GM18498 (cell line): ENCODE results near the gene TMEM89.

Source experiments
- ATAC-seq: cut with Tn5 transposase; IDR thresholded peaks from one replicate; pipeline ENCODE4 v1.9.1; 2021; ENCODE audit warnings: mild to moderate bottlenecking, moderate library complexity; ENCODE audit not compliant: unreplicated experiment

TMEM89 gene

DNA sequence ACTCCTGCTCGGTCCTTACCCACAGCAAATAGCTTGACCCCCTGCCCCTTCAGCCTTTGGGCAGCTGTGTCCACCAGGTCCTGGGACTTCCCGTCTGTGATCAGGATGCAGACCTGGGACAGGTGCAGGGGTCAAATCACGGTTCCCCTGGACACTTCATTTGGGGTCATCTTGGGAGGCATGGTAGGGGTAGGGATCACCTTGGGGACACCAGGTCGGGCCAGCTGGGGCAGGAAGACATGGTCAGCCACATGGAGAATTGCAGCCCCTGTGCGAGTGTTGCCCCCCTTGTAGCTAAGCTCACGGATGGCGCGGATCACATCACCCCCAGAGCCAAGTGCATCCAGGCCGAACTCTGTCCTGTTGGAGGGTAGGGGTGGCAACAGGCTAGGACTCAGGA, 28.2 kb downstream of the TMEM89 start:
- no peak for ATAC-seq

DNA sequence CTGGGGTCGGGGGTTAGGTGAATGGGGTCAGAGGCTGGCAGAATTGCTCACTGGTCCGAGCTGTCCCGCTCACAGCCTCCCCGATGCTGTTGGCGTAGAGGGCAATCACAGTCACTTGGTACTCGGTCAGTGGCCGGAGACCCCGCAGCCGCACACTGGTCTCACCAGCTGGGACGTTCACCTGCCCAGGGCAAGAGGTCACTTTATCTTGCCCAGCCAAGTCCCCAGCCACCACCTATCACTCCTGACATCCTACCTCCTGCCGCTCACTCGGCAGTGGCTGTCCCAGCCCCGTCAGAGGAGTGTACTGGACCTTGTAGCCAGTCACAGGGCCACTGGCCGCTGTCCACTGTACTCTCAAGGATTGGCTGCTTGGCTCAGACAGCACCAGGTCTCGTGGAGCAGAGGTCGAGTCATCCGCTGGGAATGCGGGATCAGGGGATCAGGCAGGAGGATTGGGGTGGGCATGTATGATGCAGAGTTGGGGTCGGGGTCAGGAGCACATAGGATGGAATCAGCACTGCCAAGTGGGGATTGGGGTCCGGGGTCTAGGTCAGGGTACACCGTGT, 29.0 kb downstream of the TMEM89 start:
- no peak for ATAC-seq

GRCh38 chr3:48591886-48592518, 29.6 kb downstream of the TMEM89 start:
- ATAC-seq = no peak

GRCh38 chr3:48591436-48591835, 30.1 kb downstream of the TMEM89 start:
- ATAC-seq = no peak

DNA sequence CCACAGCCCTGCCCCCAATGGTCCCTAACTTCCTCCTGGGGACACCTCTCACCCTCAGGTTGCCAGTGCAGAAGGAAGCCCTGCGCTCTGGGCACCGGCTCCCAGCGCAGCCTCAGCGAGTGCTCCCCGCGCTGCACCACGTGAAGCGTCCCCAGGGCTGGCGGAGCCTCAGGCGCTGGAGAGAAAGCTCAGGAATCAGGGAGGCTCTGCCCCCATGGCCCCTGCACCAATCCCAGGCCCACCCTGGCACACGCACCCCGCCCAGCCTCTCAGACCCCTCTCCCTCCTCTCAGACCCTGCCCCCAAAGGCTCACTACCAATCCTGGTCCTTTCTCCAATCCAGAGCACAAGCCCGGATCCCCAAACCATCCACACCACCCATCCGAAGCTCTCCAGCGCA, 33.3 kb downstream of the TMEM89 start:
- ATAC-seq = no peak

DNA sequence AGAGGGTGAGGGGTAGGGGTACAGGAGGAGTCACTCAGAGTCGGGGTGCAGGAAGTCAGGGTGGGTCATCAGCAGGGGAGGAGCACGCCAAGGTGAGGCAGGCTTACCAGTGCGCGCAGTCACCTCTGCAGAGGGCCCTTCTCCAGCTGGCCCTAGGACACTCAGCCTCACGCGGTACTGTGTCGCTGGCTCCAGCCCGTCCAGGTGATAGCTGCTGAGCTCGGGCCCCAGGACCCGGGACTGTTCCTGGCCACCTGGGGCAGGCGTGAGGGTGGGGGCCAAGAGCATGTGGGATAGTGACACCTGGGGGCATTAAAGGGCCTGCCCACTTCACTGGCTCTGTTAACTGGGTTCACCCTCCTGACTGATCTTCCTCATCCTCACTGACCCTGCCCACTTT, 33.9 kb downstream of the TMEM89 start:
- no peak for ATAC-seq

GRCh38 chr3:48585411-48585810, 36.2 kb downstream of the TMEM89 start:
- ATAC-seq = no peak

DNA sequence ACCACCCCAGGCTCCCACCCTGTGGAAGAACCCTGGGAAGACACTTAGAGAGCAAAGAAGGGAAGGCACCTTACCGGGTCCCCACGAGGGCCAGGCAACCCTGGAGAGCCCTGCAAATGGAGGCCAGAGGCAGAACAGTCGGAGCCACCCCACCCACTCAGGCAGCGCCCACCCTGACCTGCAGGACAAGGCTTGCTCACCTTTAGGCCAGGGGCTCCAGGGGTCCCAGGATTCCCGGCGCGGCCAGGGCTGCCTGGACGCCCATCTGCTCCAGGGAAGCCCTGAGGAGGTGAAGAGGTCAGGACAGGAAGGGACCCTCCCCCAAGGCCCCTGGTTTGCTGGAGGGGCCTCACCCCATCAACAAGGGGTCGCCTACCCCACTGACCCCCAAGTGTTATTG, 36.7 kb downstream of the TMEM89 start:
- no peak for ATAC-seq

DNA sequence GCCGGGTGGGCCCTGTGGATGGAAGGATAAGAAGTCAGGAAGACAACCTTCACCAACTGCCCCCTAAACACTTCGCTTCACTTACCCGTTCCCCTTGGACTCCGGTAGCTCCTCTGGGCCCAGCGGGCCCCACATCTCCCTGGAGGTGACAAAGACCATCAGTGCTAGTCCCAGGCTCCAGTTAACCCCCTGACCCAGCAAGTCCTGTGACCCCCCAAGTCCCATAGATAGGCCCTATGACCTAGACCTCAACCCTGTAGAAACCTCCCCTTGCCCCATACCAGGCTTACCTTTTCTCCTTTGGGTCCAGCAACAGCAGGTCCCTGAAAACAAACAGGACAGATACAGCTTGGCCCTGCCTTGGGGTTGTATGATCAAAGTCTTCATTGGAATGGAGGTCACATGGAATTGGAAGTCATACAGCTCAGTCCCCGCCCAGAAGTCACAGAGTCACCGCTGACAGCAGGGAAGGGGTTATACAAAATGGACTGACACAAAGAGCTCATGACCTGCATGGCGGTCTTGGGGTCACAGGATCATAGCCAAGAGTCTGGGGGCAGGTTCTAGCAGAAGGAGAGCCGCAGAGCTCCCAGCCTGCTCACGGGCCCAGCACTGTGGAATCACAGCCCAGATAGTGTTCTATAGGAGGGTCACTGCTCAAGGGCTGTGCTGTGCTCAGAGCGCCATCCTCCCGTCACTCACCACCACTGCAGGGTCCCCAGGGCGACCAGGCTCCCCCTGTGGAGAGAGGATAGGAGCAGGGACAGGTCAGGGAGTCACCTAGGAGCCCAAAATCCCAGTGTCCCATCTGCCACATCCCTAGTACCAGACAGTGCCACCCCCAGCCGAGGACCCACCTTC, 39.7 kb downstream of the TMEM89 start:
- no peak for ATAC-seq

GRCh38 chr3:48576647-48577046, 44.9 kb downstream of the TMEM89 start:
- ATAC-seq = no peak

- ATAC-seq = no peak
Measured at GRCh38 chr3:48575366-48575765, 46.2 kb downstream of the TMEM89 start.

DNA sequence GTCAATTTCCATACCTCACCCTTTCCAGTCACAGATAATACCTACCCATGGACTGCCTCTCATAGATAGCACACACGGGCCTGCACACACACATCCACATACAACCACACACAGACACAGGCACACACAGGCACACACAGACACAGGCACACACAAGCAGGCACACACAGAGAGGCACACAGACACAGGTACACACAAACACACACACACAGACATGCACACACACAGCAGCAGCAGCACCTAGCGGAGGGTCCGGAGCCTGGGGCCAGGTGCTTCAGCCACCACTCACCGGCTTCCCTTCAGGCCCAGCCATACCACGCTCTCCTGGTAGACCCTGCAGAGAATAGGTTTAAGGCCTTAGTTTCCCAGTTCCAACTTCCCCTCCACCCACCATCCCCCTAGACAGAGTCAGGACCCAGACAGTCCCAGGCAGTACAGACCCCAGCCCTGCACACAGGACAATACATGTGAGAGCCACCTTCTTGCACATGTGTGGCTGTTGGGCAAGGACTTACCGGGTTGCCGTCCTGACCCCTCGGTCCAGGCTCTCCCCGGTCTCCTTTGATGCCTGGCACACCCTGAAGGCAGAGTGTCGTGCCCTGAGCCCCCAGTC, 47.5 kb downstream of the TMEM89 start:
- ATAC-seq = no peak

DNA sequence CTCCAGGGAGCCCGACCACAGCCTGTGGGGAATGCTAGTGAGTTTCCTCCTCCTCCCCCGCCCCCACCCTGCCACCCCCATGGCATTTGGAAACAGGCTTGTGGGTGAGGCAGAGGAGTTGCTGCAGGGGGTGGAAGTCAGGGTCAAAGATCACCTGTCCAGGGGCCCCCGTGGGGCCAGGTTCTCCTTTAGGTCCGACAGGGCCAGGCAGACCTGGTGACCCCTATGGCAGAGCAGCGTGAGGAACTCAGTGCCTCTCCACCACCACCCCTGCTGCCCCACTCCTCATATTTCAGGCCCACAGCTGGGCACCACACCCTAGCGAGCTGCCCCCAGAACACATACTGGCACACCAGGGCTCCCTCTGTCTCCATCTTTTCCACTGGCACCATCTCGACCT, 49.1 kb downstream of the TMEM89 start:
- ATAC-seq = no peak

DNA sequence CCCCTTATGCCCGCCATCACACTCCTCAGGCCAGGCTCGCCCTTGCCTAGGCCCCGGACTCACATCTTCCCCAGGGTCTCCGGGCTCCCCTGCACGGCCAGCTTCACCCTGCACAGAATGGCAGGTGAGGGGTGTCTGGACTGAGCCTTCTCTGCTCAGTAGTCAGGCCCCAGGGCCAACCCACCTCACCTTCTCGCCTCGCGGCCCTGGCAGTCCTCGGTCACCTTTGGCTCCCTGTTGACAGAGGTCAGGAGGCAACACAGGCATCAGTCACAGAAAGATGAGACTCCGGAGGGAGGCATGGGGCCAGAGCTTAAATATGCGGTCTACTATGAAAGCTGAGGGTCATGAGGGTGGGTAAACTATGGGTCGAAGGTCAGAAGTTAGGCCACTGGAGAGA, 49.6 kb downstream of the TMEM89 start:
- ATAC-seq = no peak
